Measurements from ENCODE around the gene STK32A.

Gene STK32A

DNA sequence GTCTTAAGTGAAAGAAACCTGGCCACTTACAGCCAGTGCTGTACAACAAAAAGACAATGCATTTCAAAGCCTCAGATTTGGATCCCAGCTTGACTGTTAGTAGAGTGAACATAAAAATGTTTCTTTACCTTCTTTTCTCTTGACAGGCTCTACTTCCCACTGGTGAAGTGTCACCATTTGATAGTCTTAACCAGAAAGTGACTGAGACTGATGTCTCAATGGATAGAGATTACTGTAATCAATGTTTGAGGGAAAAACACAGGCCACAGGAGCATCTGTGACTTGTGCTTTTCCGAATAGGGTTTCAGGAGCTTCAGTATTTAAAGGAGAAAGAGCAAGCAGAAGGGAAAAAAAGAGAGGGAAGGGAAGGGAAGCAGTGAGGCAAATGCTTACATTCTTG, 41.7 kb upstream of the STK32A start:
- H3K36me3 ChIP-seq (replicated peaks), result no peaks in the 10 kb centered on the region
- DNase-seq, result no peak
- H3K27ac ChIP-seq, result no peak overlapping the region
- no peak overlapping the region for H3K4me3 ChIP-seq (ENCODE audit: low read depth, low read length)
- TF ChIP-seq, protein P1, sequence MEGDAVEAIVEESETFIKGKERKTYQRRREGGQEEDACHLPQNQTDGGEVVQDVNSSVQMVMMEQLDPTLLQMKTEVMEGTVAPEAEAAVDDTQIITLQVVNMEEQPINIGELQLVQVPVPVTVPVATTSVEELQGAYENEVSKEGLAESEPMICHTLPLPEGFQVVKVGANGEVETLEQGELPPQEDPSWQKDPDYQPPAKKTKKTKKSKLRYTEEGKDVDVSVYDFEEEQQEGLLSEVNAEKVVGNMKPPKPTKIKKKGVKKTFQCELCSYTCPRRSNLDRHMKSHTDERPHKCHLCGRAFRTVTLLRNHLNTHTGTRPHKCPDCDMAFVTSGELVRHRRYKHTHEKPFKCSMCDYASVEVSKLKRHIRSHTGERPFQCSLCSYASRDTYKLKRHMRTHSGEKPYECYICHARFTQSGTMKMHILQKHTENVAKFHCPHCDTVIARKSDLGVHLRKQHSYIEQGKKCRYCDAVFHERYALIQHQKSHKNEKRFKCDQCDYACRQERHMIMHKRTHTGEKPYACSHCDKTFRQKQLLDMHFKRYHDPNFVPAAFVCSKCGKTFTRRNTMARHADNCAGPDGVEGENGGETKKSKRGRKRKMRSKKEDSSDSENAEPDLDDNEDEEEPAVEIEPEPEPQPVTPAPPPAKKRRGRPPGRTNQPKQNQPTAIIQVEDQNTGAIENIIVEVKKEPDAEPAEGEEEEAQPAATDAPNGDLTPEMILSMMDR (IDR thresholded peaks at IDR 0.05; ENCODE audit: low read depth, low read length, missing control alignments), result no peak
- H3K27me3 ChIP-seq (replicated peaks), result no peaks in the 10 kb centered on the region
- in situ Hi-C loops (cut with HindIII; ENCODE audit: low pct_ligation_motif_present, low sequenced_read_pairs), result loop anchor here (25.0 kb wide), 1 partner anchor 656 kb away; no protein-coding TSS in a partner anchor

DNA sequence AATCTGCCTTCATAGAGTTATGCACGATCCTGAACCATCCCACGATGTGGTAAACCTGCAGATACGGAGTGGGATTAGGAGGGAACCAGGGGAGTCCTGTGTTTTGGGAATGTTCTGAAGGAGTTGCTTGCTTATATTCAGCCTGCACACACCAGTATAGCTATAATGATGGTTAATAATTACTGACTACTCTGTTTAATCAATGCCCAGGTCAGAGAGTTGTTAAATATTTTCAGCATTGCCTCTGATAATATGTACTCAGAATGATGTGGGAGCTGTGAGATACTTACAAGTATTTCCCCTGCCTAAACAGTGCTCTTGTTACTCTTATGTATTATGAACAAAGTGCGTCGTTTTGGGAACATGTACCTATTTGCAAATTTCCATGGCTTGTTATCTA, 34.8 kb upstream of the STK32A start:
- Histone ChIP-seq H3K4me3 (ENCODE audit: low read depth, low read length) (no peak overlapping the region), H3K27me3 (replicated peaks) (no peaks in the 10 kb centered on the region), H3K27ac (no peak overlapping the region), H3K36me3 (replicated peaks) (no peaks in the 10 kb centered on the region)
- in situ Hi-C loops (cut with HindIII; ENCODE audit: low pct_ligation_motif_present, low sequenced_read_pairs), result no loop called here
- TF ChIP-seq, protein P1 (IDR thresholded peaks at IDR 0.05; ENCODE audit: low read depth, low read length, missing control alignments), result no peak
- no peak for DNase-seq

DNA sequence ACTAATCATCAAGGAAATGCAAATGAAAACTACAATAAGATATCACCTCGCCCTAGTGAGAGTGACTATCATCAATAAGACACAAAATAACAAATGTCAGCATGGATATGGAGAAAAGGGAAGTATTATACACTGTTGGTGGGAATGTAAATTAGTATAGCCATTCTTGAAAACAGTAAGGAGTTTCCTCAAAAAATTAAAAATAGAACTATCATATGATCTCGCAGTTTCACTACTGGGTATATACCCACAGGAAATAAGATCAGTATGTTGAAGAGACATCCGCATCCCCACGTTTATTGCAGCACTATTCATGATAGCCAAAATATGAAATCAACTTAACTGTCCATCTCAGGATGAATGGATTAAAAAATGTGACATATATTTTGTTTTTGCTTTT, 31.6 kb upstream of the STK32A start:
- no peak overlapping the region for H3K27ac ChIP-seq
- H3K4me3 ChIP-seq (ENCODE audit: low read depth, low read length), result no peak overlapping the region
- TF ChIP-seq, protein P1 (IDR thresholded peaks at IDR 0.05; ENCODE audit: low read depth, low read length, missing control alignments), result no peak
- no peaks in the 10 kb centered on the region for H3K36me3 ChIP-seq (replicated peaks)
- H3K27me3 ChIP-seq (replicated peaks), result no peaks in the 10 kb centered on the region
- no peak for DNase-seq
- in situ Hi-C loops (cut with HindIII; ENCODE audit: low pct_ligation_motif_present, low sequenced_read_pairs), result no loop called here

DNA sequence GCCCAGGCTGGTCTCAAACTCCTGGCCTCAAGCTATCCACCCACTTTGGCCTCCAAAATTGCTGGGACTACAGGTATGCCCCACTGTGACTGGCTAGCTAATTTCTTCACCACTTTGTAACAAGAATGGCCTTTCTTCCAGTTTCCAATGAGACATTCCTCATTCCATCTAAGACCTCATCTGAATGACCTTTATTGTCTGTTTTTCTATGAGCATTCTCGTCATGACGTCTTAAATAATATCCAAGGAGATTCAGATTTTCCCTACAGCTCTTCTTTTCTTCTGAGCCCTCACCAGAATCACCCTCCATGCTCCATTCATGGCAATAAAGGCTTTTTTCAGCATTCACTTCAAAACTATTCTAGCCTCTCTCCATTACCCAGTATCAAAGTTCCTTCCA, 30.2 kb upstream of the STK32A start:
- no peak overlapping the region for H3K27ac ChIP-seq
- TF ChIP-seq, protein P1 (IDR thresholded peaks at IDR 0.05; ENCODE audit: low read depth, low read length, missing control alignments), result no peak
- no peak for DNase-seq
- H3K27me3 ChIP-seq (replicated peaks), result no peaks in the 10 kb centered on the region
- H3K4me3 ChIP-seq (ENCODE audit: low read depth, low read length), result no peak overlapping the region
- in situ Hi-C loops (cut with HindIII; ENCODE audit: low pct_ligation_motif_present, low sequenced_read_pairs), result no loop called here
- H3K36me3 ChIP-seq (replicated peaks), result no peaks in the 10 kb centered on the region

DNA sequence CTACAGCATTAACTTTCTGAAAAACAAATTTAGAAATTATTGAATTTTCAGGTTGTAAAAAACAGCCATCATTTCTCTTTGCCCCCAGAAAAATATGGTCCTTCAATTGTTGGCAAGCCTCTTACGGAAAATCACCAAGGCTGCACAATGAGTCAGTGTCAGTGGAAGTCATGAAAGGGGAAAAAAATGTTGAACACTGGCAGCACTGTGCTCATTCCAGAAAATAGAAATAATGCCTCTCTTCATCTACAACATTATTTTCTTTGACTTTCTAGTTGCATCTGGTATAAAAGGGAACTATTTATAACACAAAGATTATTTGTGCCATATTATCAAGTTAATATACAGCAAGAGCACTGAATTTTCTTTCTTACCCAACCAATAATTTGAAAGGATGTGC, 26.7 kb upstream of the STK32A start:
- Histone ChIP-seq H3K27me3 (replicated peaks) (no peaks in the 10 kb centered on the region), H3K27ac (no peak overlapping the region), H3K36me3 (replicated peaks) (no peaks in the 10 kb centered on the region), H3K4me3 (ENCODE audit: low read depth, low read length) (no peak overlapping the region)
- in situ Hi-C loops (cut with HindIII; ENCODE audit: low pct_ligation_motif_present, low sequenced_read_pairs), result no loop called here
- no peak for DNase-seq
- TF ChIP-seq, protein P1 (IDR thresholded peaks at IDR 0.05; ENCODE audit: low read depth, low read length, missing control alignments), result no peak

DNA sequence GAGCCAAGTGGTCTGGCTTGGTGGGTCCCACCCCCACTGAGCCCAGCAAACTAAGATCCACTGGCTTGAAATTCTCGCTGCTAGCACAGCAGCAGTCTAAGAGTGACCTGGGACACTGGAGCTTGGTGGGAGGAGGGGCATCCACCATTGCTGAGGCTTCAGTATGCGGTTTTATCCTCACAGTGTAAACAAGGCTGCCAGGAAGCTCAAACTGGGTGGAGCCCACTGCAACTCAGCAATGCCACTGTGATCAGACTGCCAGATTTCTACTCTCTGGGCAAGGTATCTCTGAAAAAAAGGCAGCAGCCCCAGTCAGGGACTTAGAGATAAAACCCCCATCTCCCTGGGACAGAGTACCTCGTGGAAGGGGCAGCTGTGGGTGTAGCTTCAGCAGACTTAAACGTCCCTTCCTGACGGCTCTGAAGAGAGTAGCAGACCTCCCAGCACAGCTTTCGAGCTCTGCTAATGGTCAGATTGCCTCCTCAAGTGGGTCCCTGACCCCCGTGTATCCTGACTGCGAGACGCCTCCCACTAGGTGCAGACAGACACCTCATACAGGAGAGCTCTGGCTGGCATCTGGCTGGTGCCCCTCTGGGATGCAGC, 18.2 kb upstream of the STK32A start:
- no peak overlapping the region for H3K4me3 ChIP-seq (ENCODE audit: low read depth, low read length)
- in situ Hi-C loops (cut with HindIII; ENCODE audit: low pct_ligation_motif_present, low sequenced_read_pairs), result no loop called here
- no peaks in the 10 kb centered on the region for H3K27me3 ChIP-seq (replicated peaks)
- TF ChIP-seq, protein P1 (IDR thresholded peaks at IDR 0.05; ENCODE audit: low read depth, low read length, missing control alignments), result no peak
- H3K36me3 ChIP-seq (replicated peaks), result no peaks in the 10 kb centered on the region
- no peak overlapping the region for H3K27ac ChIP-seq
- no peak for DNase-seq

Measured in brain microvascular endothelial cell (primary cell).